CD14-positive monocyte (primary cell): ENCODE data around the gene VSIR. TPM values are rescaled to one million over a fixed set of nuclear protein-coding genes. Genes with fewer than 3 reads are reported as not detected.

Source experiments
- DNase-seq, 3 donors: peaks; one replicate each; pipeline ENCODE4 v3.0.0-alpha.2; 2011 to 2022
- H2AFZ ChIP-seq: 2 replicates; pipeline ENCODE4 v1.6.0; 2012; ENCODE audit warnings: mild to moderate bottlenecking, low read depth, low read length, inconsistent platforms; ENCODE audit not compliant: insufficient read depth, poor library complexity, severe bottlenecking
- H3K27ac ChIP-seq, 2 donors: 1 replicate in 1 of 2; 2 replicates in 1 of 2; pipeline ENCODE4 v1.5.1; 2012 to 2013; ENCODE audit warnings: low read length in 2 of 2, control low read depth in 1 of 2, inconsistent platforms in 1 of 2, low read depth in 1 of 2, mild to moderate bottlenecking in 1 of 2
- H3K27me3 ChIP-seq, 2 donors: one replicate each; pipeline versions ENCODE4 v1.6.0 to v1.6.1; 2011 to 2013; ENCODE audit warnings: low read length in 2 of 2; ENCODE audit not compliant: control insufficient read depth in 2 of 2, insufficient read depth in 2 of 2
- H3K36me3 ChIP-seq, 2 donors: replicated peaks in 1 of 2; 1 replicate in 1 of 2; 2 replicates in 1 of 2; pipeline versions ENCODE4 v1.5.1 to v1.6.1; 2012 to 2013; ENCODE audit warnings: low read length in 2 of 2, control low read depth in 1 of 2, inconsistent platforms in 1 of 2, mild to moderate bottlenecking in 1 of 2; ENCODE audit not compliant: insufficient read depth in 2 of 2, control insufficient read depth in 1 of 2
- H3K4me1 ChIP-seq, 2 donors: 1 replicate in 1 of 2; 2 replicates in 1 of 2; pipeline versions ENCODE4 v1.5.1 to v1.6.1; 2012 to 2013; ENCODE audit warnings: low read length in 2 of 2, control low read depth in 1 of 2, inconsistent platforms in 1 of 2, mild to moderate bottlenecking in 1 of 2, moderate library complexity in 1 of 2; ENCODE audit not compliant: insufficient read depth in 2 of 2, control insufficient read depth in 1 of 2
- H3K4me2 ChIP-seq: replicated peaks from 2 replicates; pipeline ENCODE3; 2012; ENCODE audit warnings: low read length, moderate library complexity, mild to moderate bottlenecking; ENCODE audit not compliant: poor library complexity, severe bottlenecking; ENCODE audit errors: extremely low read depth
- H3K4me3 ChIP-seq, 3 experiments: fragments of 200-600 bp in 1 of 3; sonication (generic) in 1 of 3; replicated peaks in 1 of 3; 1 replicate in 2 of 3; 2 replicates in 1 of 3; pipeline ENCODE4 v1.5.1; 2011 to 2013; ENCODE audit warnings: low read length in 3 of 3, mild to moderate bottlenecking in 3 of 3, control low read depth in 2 of 3, low read depth in 2 of 3, inconsistent platforms in 1 of 3, moderate library complexity in 1 of 3
- H3K79me2 ChIP-seq: 2 replicates; pipeline ENCODE4 v1.6.0; 2012; ENCODE audit warnings: mild to moderate bottlenecking, control low read depth, inconsistent platforms, low read length, moderate library complexity; ENCODE audit not compliant: insufficient read depth
- H3K9ac ChIP-seq: 2 replicates; pipeline ENCODE4 v1.6.0; 2017; ENCODE audit warnings: low read length, mild to moderate bottlenecking; ENCODE audit not compliant: insufficient read depth, poor library complexity, severe bottlenecking
- H3K9me3 ChIP-seq, 2 donors: replicated peaks in 1 of 2; 1 replicate in 1 of 2; 2 replicates in 1 of 2; pipeline versions ENCODE4 v1.5.1 to v1.6.1; 2012 to 2013; ENCODE audit warnings: low read length in 2 of 2, control low read depth in 1 of 2; ENCODE audit not compliant: control insufficient read depth in 1 of 2, insufficient read depth in 1 of 2
- H4K20me1 ChIP-seq: 2 replicates; pipeline ENCODE4 v1.6.0; 2012; ENCODE audit warnings: mild to moderate bottlenecking, low read length, control low read depth, moderate library complexity; ENCODE audit not compliant: insufficient read depth
- H3K27ac Mint-ChIP-seq, 7 donors: one replicate each; pipeline ENCODE4 v1.8.0; 2020; ENCODE audit warnings: mild to moderate bottlenecking in 7 of 7, mixed read lengths in 7 of 7, moderate library complexity in 6 of 7, inconsistent platforms in 2 of 7
- H3K27me3 Mint-ChIP-seq, 3 donors: one replicate each; pipeline ENCODE4 v1.8.0; 2021 to 2022; ENCODE audit warnings: low read depth in 3 of 3, mild to moderate bottlenecking in 3 of 3, mixed read lengths in 3 of 3, moderate library complexity in 3 of 3, inconsistent platforms in 1 of 3
- H3K36me3 Mint-ChIP-seq, 2 donors: one replicate each; pipeline ENCODE4 v1.8.0; 2020; ENCODE audit warnings: mixed read lengths in 2 of 2, inconsistent platforms in 1 of 2, mild to moderate bottlenecking in 1 of 2
- H3K4me1 Mint-ChIP-seq: one replicate; pipeline ENCODE4 v1.8.0; 2020; ENCODE audit warnings: mild to moderate bottlenecking, mixed read lengths
- H3K4me3 Mint-ChIP-seq, 2 donors: one replicate each; pipeline ENCODE4 v1.8.0; 2020; ENCODE audit warnings: mild to moderate bottlenecking in 2 of 2, mixed read lengths in 2 of 2, moderate library complexity in 1 of 2
- H3K9me3 Mint-ChIP-seq, 7 donors: one replicate each; pipeline ENCODE4 v1.8.0; 2020 to 2022; ENCODE audit warnings: mixed read lengths in 7 of 7, mild to moderate bottlenecking in 6 of 7, moderate library complexity in 6 of 7, inconsistent platforms in 2 of 7
- WGBS: methylation state at CpG from one replicate; pipeline ENCODE4 v1.1.5; 2013; ENCODE audit warnings: missing lambda C conversion rate; ENCODE audit not compliant: insufficient coverage; 5-methylcytosine and 5-hydroxymethylcytosine counted together
- intact Hi-C, 2 donors: fragments of 100-400 bp; cut with micrococcal nuclease; formaldehyde crosslinking; loops; one replicate each; pipeline versions ENCODE4 v1.15.0 to v1.15.1; 2023
- polyA plus RNA-seq, 3 donors: library from polyadenylated mRNA; depleted of rRNA in 1 of 3; unstranded in 2 of 3; stranded (reverse) in 1 of 3; fragments of 300-500 nt in 2 of 3; fragments of >200 nt in 1 of 3; fragmentation: Illumina TruSeq in 2 of 3; gene quantifications; 1 replicate in 2 of 3; 2 replicates in 1 of 3; pipeline ENCODE4 v1.2.3, GENCODE V29; 2012 to 2021
- TF ChIP-seq, protein P1 (sequence below): fragments of 200-600 bp; IDR thresholded peaks from one replicate; pipeline ENCODE4 v1.8.0; 2022; ENCODE audit warnings: antibody characterized with exemption, mild to moderate bottlenecking

The VSIR gene
- polyA plus RNA-seq, 3 donors: 635 to 1,133 (median 801) TPM

DNA sequence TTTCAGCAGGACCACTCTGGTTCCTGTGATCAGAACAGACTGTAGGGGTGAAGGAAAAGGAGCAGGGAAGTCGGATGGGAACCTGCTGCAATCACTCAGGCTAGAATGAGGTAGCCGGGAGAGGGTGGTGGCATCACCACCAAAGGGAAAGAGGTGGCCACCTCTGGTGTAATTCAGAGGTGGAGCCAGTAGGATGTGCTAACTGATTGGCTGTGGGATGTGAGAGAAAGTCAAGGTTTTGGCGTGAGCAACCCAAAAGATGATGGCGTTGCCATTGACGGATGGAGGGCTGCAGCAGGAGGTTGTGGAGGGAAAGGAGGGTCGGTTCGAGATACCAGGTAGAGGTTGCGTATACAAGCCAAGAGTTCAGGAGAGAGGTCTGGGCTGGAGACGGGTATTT is 7.4 kb upstream of the VSIR start:
- no peak overlapping the region for H3K4me3 Mint-ChIP-seq
- peak overlapping the region in 3 of 7 donors; percentile 11 to 30 (median 12) for H3K27ac Mint-ChIP-seq
- H3K27me3 Mint-ChIP-seq: peaks cover 2 to 12% (median 4%) of the 10 kb centered on the region in 3 donors
- H3K4me1 Mint-ChIP-seq: peaks cover 81% of the 10 kb centered on the region
- Histone ChIP-seq H3K4me1 (peaks cover 74 to 85% of the 10 kb centered on the region in 2 donors), H3K4me3 (no peak overlapping the region), H4K20me1 (no peaks in the 10 kb centered on the region), H2AFZ (no peak overlapping the region), H3K36me3 (no peaks in the 10 kb centered on the region), H3K4me2 (no peak overlapping the region), H3K27me3 (no peaks in the 10 kb centered on the region), H3K9me3 (no peaks in the 10 kb centered on the region), H3K9ac (no peak overlapping the region), H3K79me2 (peaks cover 16% of the 10 kb centered on the region), H3K27ac (no peak overlapping the region)
- peaks cover 0 to 7% (median 0%) of the 10 kb centered on the region in 7 donors for H3K9me3 Mint-ChIP-seq
- WGBS: 64% methylated on average over 6 of the region's 9 CpGs
- no peak for DNase-seq
- TF ChIP-seq, protein P1, sequence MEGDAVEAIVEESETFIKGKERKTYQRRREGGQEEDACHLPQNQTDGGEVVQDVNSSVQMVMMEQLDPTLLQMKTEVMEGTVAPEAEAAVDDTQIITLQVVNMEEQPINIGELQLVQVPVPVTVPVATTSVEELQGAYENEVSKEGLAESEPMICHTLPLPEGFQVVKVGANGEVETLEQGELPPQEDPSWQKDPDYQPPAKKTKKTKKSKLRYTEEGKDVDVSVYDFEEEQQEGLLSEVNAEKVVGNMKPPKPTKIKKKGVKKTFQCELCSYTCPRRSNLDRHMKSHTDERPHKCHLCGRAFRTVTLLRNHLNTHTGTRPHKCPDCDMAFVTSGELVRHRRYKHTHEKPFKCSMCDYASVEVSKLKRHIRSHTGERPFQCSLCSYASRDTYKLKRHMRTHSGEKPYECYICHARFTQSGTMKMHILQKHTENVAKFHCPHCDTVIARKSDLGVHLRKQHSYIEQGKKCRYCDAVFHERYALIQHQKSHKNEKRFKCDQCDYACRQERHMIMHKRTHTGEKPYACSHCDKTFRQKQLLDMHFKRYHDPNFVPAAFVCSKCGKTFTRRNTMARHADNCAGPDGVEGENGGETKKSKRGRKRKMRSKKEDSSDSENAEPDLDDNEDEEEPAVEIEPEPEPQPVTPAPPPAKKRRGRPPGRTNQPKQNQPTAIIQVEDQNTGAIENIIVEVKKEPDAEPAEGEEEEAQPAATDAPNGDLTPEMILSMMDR: no peak
- peaks cover 2 to 12% of the 10 kb centered on the region in 2 donors for H3K36me3 Mint-ChIP-seq
- intact Hi-C loops: no loop called here

- H3K79me2 ChIP-seq: peaks cover 20% of the 10 kb centered on the region
- DNase-seq: no peak
- H3K36me3 ChIP-seq: no peaks in the 10 kb centered on the region
- no peaks in the 10 kb centered on the region for H3K27me3 ChIP-seq
- no peak overlapping the region for H3K4me2 ChIP-seq
- Mint-ChIP-seq H3K4me1 (peaks cover 86% of the 10 kb centered on the region), H3K27me3 (peaks cover 2 to 12% (median 2%) of the 10 kb centered on the region in 3 donors), H3K4me3 (peak overlapping the region in 1 of 2 donors; percentile 10), H3K9me3 (peaks cover 0 to 7% (median 0%) of the 10 kb centered on the region in 7 donors), H3K27ac (peak overlapping the region in 3 of 7 donors; percentile 15 to 30 (median 22)), H3K36me3 (peaks cover 2 to 12% of the 10 kb centered on the region in 2 donors)
- no peak overlapping the region for H3K9ac ChIP-seq
- H4K20me1 ChIP-seq: no peaks in the 10 kb centered on the region
- no peaks in the 10 kb centered on the region for H3K9me3 ChIP-seq
- TF ChIP-seq, protein P1: no peak
- 99% methylated on average over 7 of the region's 7 CpGs for WGBS
- H2AFZ ChIP-seq: no peak overlapping the region
- H3K27ac ChIP-seq: no peak overlapping the region
- no peak overlapping the region for H3K4me3 ChIP-seq
- intact Hi-C loops: no loop called here
- H3K4me1 ChIP-seq: peaks cover 80 to 90% of the 10 kb centered on the region in 2 donors
These were observed 6.8 kb upstream of the VSIR start for GRCh38 chr10:71780156-71780555.
